ENCODE results near the gene ATAD3A.
"Not testable (repeated sequence)": the region's sequence is repeated elsewhere in the genome, so short reads cannot be mapped to it uniquely, and the experiment has no call there.

The ATAD3A gene

GRCh38 chr1:1487701-1488100 lies 24.3 kb upstream of the ATAD3A start:
- DNase-seq (ENCODE audit: low read depth) = no peak
- H3K4me3 ChIP-seq (ENCODE audit: control insufficient read depth, low read depth, low read length) = no peak overlapping the region
- no peak for TF ChIP-seq CTCF (conservative IDR thresholded peaks at IDR 0.05; ENCODE audit: control insufficient read depth, insufficient read depth, low read depth, low read length)

GRCh38 chr1:1489231-1489630 lies 22.7 kb upstream of the ATAD3A start:
- no peak for DNase-seq (ENCODE audit: low read depth)
- H3K4me3 ChIP-seq (ENCODE audit: control insufficient read depth, low read depth, low read length) = no peak overlapping the region
- TF ChIP-seq CTCF (conservative IDR thresholded peaks at IDR 0.05; ENCODE audit: control insufficient read depth, insufficient read depth, low read depth, low read length) = no peak

- TF ChIP-seq CTCF (conservative IDR thresholded peaks at IDR 0.05; ENCODE audit: control insufficient read depth, insufficient read depth, low read depth, low read length) = no peak
- no peak for DNase-seq (ENCODE audit: low read depth)
- H3K4me3 ChIP-seq (ENCODE audit: control insufficient read depth, low read depth, low read length) = no peak overlapping the region
Observed at GRCh38 chr1:1489861-1490260, 22.1 kb upstream of the ATAD3A start.

GRCh38 chr1:1490633-1491230 lies 21.2 kb upstream of the ATAD3A start:
- DNase-seq (ENCODE audit: low read depth) = no peak
- H3K4me3 ChIP-seq (ENCODE audit: control insufficient read depth, low read depth, low read length) = no peak overlapping the region
- no peak for TF ChIP-seq CTCF (conservative IDR thresholded peaks at IDR 0.05; ENCODE audit: control insufficient read depth, insufficient read depth, low read depth, low read length)

- no peak for TF ChIP-seq CTCF (conservative IDR thresholded peaks at IDR 0.05; ENCODE audit: control insufficient read depth, insufficient read depth, low read depth, low read length)
- no peak overlapping the region for H3K4me3 ChIP-seq (ENCODE audit: control insufficient read depth, low read depth, low read length)
- no peak for DNase-seq (ENCODE audit: low read depth)
Observed at GRCh38 chr1:1491601-1492000, 20.4 kb upstream of the ATAD3A start.

GRCh38 chr1:1494311-1494710 lies 17.7 kb upstream of the ATAD3A start:
- DNase-seq (ENCODE audit: low read depth); H3K4me3 ChIP-seq (ENCODE audit: control insufficient read depth, low read depth, low read length): not testable (repeated sequence)

- DNase-seq (ENCODE audit: low read depth) = not testable (repeated sequence)
Observed at GRCh38 chr1:1495461-1495975, 16.4 kb upstream of the ATAD3A start.

GRCh38 chr1:1504777-1505365 lies 7.1 kb upstream of the ATAD3A start:
- H3K4me3 ChIP-seq (ENCODE audit: control insufficient read depth, low read depth, low read length) = not testable (repeated sequence)
- peak; percentile 54 for TF ChIP-seq CTCF (conservative IDR thresholded peaks at IDR 0.05; ENCODE audit: control insufficient read depth, insufficient read depth, low read depth, low read length)
- peak; percentile 57 for DNase-seq (ENCODE audit: low read depth)

More at GRCh38 chr1:1495461-1495975, 16.4 kb upstream of the ATAD3A start:
- not testable (repeated sequence) for H3K4me3 ChIP-seq (ENCODE audit: control insufficient read depth, low read depth, low read length)

All from fibroblast of mammary gland (primary cell).